ENCODE data around the gene MMP15. TPM values are rescaled to one million over a fixed set of nuclear protein-coding genes. Genes with fewer than 3 reads are reported as not detected.
A peak's percentile ranks its signal among the peaks of the same experiment; 100 is the strongest.
"Not testable (repeated sequence)": the region's sequence is repeated elsewhere in the genome, so short reads cannot be mapped to it uniquely, and the experiment has no call there.

The MMP15 gene
- total RNA-seq (10 to 100 TPM; 25.3 to 38.7 TPM), polyA plus RNA-seq (ENCODE audit: insufficient read length in 6 of 6) (10 to 100 TPM; 42.0 to 63.5 (median 48.7) TPM)
- long read RNA-seq, donor 1, full-length matches to known transcripts = 10 of 78 reads
- long read RNA-seq, donor 1, partial matches to known transcripts = 68 of 78 reads
- long read RNA-seq, donor 1, other reads (novel, unspliced or antisense) = 0 of 78 reads
- long read RNA-seq, donor 2, full-length matches to known transcripts = 9 of 25 reads
- long read RNA-seq, donor 2, partial matches to known transcripts = 16 of 25 reads
- long read RNA-seq, donor 2, other reads (novel, unspliced or antisense) = 0 of 25 reads
- long read RNA-seq, donor 3, full-length matches to known transcripts = 9 of 9 reads
- long read RNA-seq, donor 3, partial matches to known transcripts = 0 of 9 reads
- long read RNA-seq, donor 3, other reads (novel, unspliced or antisense) = 0 of 9 reads
- long read RNA-seq, donor 4, partial matches to known transcripts = 0 of 4 reads
- long read RNA-seq, donor 4, other reads (novel, unspliced or antisense) = 4 of 4 reads
- long read RNA-seq, donor 5, full-length matches to known transcripts = 9 of 22 reads
- long read RNA-seq, donor 5, partial matches to known transcripts = 13 of 22 reads
- long read RNA-seq, donor 5, other reads (novel, unspliced or antisense) = 0 of 22 reads
- long read RNA-seq, donor 6, full-length matches to known transcripts = 7 of 7 reads
- long read RNA-seq, donor 6, partial matches to known transcripts = 0 of 7 reads
- long read RNA-seq, donor 6, other reads (novel, unspliced or antisense) = 0 of 7 reads
- long read RNA-seq, donor 7, full-length matches to known transcripts = 7 of 13 reads
- long read RNA-seq, donor 7, partial matches to known transcripts = 6 of 13 reads
- long read RNA-seq, donor 7, other reads (novel, unspliced or antisense) = 0 of 13 reads
- long read RNA-seq, donor 8, full-length matches to known transcripts = 12 of 58 reads
- long read RNA-seq, donor 8, partial matches to known transcripts = 46 of 58 reads
- long read RNA-seq, donor 8, other reads (novel, unspliced or antisense) = 0 of 58 reads
- long read RNA-seq, donor 9 = 0 reads
- long read RNA-seq, donor 10, partial matches to known transcripts = 1 of 1 reads
- long read RNA-seq, donor 10, other reads (novel, unspliced or antisense) = 0 of 1 reads
- long read RNA-seq, donor 11 = 0 reads
- long read RNA-seq, donor 12, full-length matches to known transcripts = 9 of 25 reads
- long read RNA-seq, donor 12, partial matches to known transcripts = 16 of 25 reads
- long read RNA-seq, donor 12, other reads (novel, unspliced or antisense) = 0 of 25 reads

GRCh38 chr16:58025351-58026138, at the start of gene MMP15:
Gene MMP15, plus strand, starts transcription at chr16:58025754. Its CDS starts 597 bp downstream, at chr16:58026351.
- H3K36me3 ChIP-seq = no peaks in the 10 kb centered on the region
- H3K9me3 ChIP-seq = no peaks in the 10 kb centered on the region
- TF ChIP-seq, protein P1, sequence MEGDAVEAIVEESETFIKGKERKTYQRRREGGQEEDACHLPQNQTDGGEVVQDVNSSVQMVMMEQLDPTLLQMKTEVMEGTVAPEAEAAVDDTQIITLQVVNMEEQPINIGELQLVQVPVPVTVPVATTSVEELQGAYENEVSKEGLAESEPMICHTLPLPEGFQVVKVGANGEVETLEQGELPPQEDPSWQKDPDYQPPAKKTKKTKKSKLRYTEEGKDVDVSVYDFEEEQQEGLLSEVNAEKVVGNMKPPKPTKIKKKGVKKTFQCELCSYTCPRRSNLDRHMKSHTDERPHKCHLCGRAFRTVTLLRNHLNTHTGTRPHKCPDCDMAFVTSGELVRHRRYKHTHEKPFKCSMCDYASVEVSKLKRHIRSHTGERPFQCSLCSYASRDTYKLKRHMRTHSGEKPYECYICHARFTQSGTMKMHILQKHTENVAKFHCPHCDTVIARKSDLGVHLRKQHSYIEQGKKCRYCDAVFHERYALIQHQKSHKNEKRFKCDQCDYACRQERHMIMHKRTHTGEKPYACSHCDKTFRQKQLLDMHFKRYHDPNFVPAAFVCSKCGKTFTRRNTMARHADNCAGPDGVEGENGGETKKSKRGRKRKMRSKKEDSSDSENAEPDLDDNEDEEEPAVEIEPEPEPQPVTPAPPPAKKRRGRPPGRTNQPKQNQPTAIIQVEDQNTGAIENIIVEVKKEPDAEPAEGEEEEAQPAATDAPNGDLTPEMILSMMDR (IDR thresholded peaks at IDR 0.05) = no peak
- DNase-seq = peak; percentile 60 to 95 (median 86)
- peaks cover 23 to 80% of the 10 kb centered on the region in 2 donors for H3K4me1 ChIP-seq
- H3K27ac ChIP-seq = peak within 1 kb of the TSS; percentile 79 to 80
- H3K4me3 ChIP-seq = peak within 1 kb of the TSS; percentile 66 to 68
- intact Hi-C loops (cut with DNase I) = loop anchor here in 1 of 2 donors (10.0 kb wide), 1 partner anchor 99 kb away; the partner anchor contains the start of gene CFAP20
- peak; percentile 76 for ATAC-seq
- peaks cover 0 to 45% of the 10 kb centered on the region in 2 donors for H3K27me3 ChIP-seq

DNA sequence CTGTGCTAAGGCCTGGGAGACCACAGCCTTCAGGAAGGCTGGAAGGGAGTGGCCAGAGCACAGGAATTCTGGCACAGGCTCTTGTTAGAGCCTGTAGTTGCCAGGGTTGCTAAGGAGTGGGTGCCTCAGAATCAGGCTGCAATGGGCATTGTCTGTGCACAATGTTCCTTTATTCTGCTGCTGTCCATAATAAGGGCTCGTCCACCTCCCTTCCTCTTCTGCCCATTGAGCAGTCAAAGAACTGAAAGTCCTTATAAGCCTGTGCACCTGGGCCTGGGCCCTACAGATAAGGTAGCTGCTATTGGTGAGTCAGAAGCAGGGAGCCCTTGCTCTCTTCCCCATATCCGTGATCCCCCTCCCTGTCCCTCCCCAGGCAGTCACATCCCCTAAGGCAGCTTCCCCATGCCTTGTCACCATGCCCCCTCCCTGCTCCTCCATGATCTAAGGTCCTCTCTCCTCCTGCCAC, 49.2 kb upstream of the MMP15 start:
- H3K4me1 ChIP-seq = no peaks in the 10 kb centered on the region
- H3K27me3 ChIP-seq = no peaks in the 10 kb centered on the region
- DNase-seq = peak in 1 of 4 donors; percentile 14
- ATAC-seq = peak; percentile 87
- TF ChIP-seq, protein P1 (IDR thresholded peaks at IDR 0.05) = no peak
- no peaks in the 10 kb centered on the region for H3K9me3 ChIP-seq
- no peaks in the 10 kb centered on the region for H3K36me3 ChIP-seq
- no peak overlapping the region for H3K4me3 ChIP-seq
- intact Hi-C loops (cut with DNase I) = no loop called here
- H3K27ac ChIP-seq = no peak overlapping the region

DNA sequence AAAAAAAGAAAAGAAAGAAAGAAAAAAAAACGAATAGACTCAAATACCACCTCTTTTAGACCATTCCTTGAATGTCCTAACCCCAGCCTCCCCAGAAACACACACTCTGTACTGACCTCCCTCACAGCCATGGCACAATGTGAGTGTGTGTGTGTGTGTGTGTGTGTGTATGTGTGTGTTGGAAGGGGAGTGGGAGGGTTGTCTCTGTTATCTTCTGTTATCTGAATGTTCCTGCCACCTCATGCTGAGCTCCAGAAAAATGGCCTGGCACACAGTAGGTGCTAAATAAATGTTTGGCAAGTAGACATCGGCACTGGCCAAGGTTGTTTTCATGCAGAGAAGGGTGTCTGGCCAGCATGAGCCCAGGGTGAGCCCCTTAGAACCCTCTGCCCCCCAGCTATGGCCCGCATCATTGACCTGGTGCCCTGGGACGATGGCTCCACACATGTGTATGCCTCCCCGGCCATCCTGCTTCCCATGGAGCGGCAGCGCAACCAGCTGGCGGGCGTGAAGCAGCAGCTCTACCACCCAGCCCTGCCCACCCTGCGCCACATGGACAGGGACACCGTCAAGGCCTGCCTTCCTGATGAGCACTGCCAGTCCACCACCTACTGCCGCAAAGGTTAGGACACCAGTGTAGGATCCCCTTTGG, 48.0 kb upstream of the MMP15 start:
- H3K4me1 ChIP-seq = no peaks in the 10 kb centered on the region
- ATAC-seq (peak; percentile 24), DNase-seq (peak in 1 of 4 donors; percentile 68)
- H3K27ac ChIP-seq = no peak overlapping the region
- H3K36me3 ChIP-seq = no peaks in the 10 kb centered on the region
- H3K4me3 ChIP-seq = no peak overlapping the region
- intact Hi-C loops (cut with DNase I) = no loop called here
- no peaks in the 10 kb centered on the region for H3K27me3 ChIP-seq
- TF ChIP-seq, protein P1 (IDR thresholded peaks at IDR 0.05) = no peak
- H3K9me3 ChIP-seq = no peaks in the 10 kb centered on the region

GRCh38 chr16:57978070-57978465, 47.5 kb upstream of the MMP15 start:
- DNase-seq = peak in 1 of 4 donors; percentile 10

More at GRCh38 chr16:57978070-57978465, 47.5 kb upstream of the MMP15 start:
- H3K27ac ChIP-seq; H3K4me1 ChIP-seq; ATAC-seq; H3K9me3 ChIP-seq; H3K36me3 ChIP-seq; H3K27me3 ChIP-seq; H3K4me3 ChIP-seq; intact Hi-C loops (cut with DNase I): not testable (repeated sequence)
